H9 (cell line): ENCODE results near the gene KCNIP1. TPM values are rescaled to one million over a fixed set of nuclear protein-coding genes. Genes with fewer than 3 reads are reported as not detected.

Experiments used
- DNase-seq: peaks from one replicate; pipeline ENCODE4 v3.0.0-alpha.2; 2017
- H2AFZ ChIP-seq: one replicate; pipeline ENCODE4 v1.6.1; 2013; ENCODE audit warnings: mild to moderate bottlenecking, low read length, control low read depth, moderate library complexity
- H2AK5ac ChIP-seq: 2 replicates; pipeline ENCODE4 v1.6.1; 2013; ENCODE audit warnings: low read length, control low read depth, mixed read lengths; ENCODE audit not compliant: insufficient read length
- H2BK120ac ChIP-seq: one replicate; pipeline ENCODE4 v1.6.1; 2013; ENCODE audit warnings: low read depth, mild to moderate bottlenecking, low read length, control low read depth, inconsistent platforms; ENCODE audit not compliant: poor library complexity, severe bottlenecking
- H2BK12ac ChIP-seq: 2 replicates; pipeline ENCODE4 v1.6.1; 2013; ENCODE audit warnings: low read length, control low read depth, mixed read lengths, low read depth; ENCODE audit not compliant: insufficient read length
- H2BK15ac ChIP-seq: 2 replicates; pipeline ENCODE4 v1.6.1; 2013; ENCODE audit warnings: low read depth, low read length, control low read depth
- H2BK20ac ChIP-seq: one replicate; pipeline ENCODE4 v1.6.1; 2013; ENCODE audit warnings: low read depth, mild to moderate bottlenecking, low read length, control low read depth, inconsistent platforms; ENCODE audit not compliant: poor library complexity, severe bottlenecking
- H2BK5ac ChIP-seq: 2 replicates; pipeline ENCODE4 v1.6.1; 2013; ENCODE audit warnings: low read length, control low read depth, mixed read lengths; ENCODE audit not compliant: insufficient read length
- H3K14ac ChIP-seq: 2 replicates; pipeline ENCODE4 v1.6.1; 2013; ENCODE audit warnings: low read length, control low read depth; ENCODE audit not compliant: insufficient read depth
- H3K18ac ChIP-seq: 2 replicates; pipeline ENCODE4 v1.6.1; 2013; ENCODE audit warnings: low read depth, mild to moderate bottlenecking, mixed read lengths, low read length, control low read depth; ENCODE audit not compliant: insufficient read length
- H3K23ac ChIP-seq: 2 replicates; pipeline ENCODE4 v1.6.1; 2013; ENCODE audit warnings: low read length, control low read depth, mixed read lengths, low read depth; ENCODE audit not compliant: insufficient read length
- H3K23me2 ChIP-seq: 2 replicates; pipeline ENCODE4 v1.6.1; 2013; ENCODE audit warnings: low read depth, mild to moderate bottlenecking, mixed read lengths, low read length, control low read depth; ENCODE audit not compliant: insufficient read length, poor library complexity, severe bottlenecking
- H3K27ac ChIP-seq: 2 replicates; pipeline ENCODE4 v1.5.1; 2013; ENCODE audit warnings: low read length, control low read depth, mixed read lengths, low read depth; ENCODE audit not compliant: insufficient read length
- H3K27me3 ChIP-seq: 2 replicates; pipeline ENCODE4 v1.6.1; 2013; ENCODE audit warnings: low read length, control low read depth, inconsistent platforms; ENCODE audit not compliant: insufficient read depth
- H3K4ac ChIP-seq: 2 replicates; pipeline ENCODE4 v1.6.1; 2013; ENCODE audit warnings: low read depth, mild to moderate bottlenecking, control low read depth, inconsistent platforms, low read length, moderate library complexity
- H3K4me1 ChIP-seq: 2 replicates; pipeline ENCODE4 v1.6.1; 2013; ENCODE audit warnings: low read length, control low read depth, inconsistent platforms; ENCODE audit not compliant: insufficient read depth
- H3K4me2 ChIP-seq: 2 replicates; pipeline ENCODE4 v1.6.1; 2013; ENCODE audit warnings: low read length, control low read depth, mixed read lengths; ENCODE audit not compliant: insufficient read length, insufficient read depth
- H3K56ac ChIP-seq: 2 replicates; pipeline ENCODE4 v1.6.1; 2013; ENCODE audit warnings: low read depth, mild to moderate bottlenecking, mixed read lengths, low read length, control low read depth; ENCODE audit not compliant: insufficient read length
- H3K79me1 ChIP-seq: 2 replicates; pipeline ENCODE4 v1.6.1; 2013; ENCODE audit warnings: low read depth, mild to moderate bottlenecking, moderate library complexity, low read length, control low read depth, inconsistent platforms; ENCODE audit not compliant: insufficient read depth, poor library complexity, severe bottlenecking
- H3K79me2 ChIP-seq: 2 replicates; pipeline ENCODE4 v1.6.1; 2013; ENCODE audit warnings: low read length, control low read depth, inconsistent platforms; ENCODE audit not compliant: insufficient read depth
- H3K9ac ChIP-seq: 2 replicates; pipeline ENCODE4 v1.6.1; 2013; ENCODE audit warnings: low read length, control low read depth, mixed read lengths; ENCODE audit not compliant: insufficient read length; ENCODE audit errors: extremely low read depth
- H3K9me3 ChIP-seq: one replicate; pipeline ENCODE4 v1.6.1; 2013; ENCODE audit warnings: low read depth, low read length, inconsistent platforms; ENCODE audit not compliant: control insufficient read depth
- H3T11ph ChIP-seq: one replicate; pipeline ENCODE4 v1.6.1; 2013; ENCODE audit warnings: mild to moderate bottlenecking, low read length, control low read depth, inconsistent platforms
- H4K20me1 ChIP-seq: one replicate; pipeline ENCODE4 v1.6.1; 2013; ENCODE audit not compliant: control insufficient read depth, insufficient read length, insufficient read depth
- H4K5ac ChIP-seq: 2 replicates; pipeline ENCODE4 v1.6.1; 2013; ENCODE audit warnings: low read depth, mild to moderate bottlenecking, mixed read lengths, low read length, control low read depth; ENCODE audit not compliant: insufficient read length
- H4K8ac ChIP-seq: replicated peaks from 2 replicates; pipeline ENCODE4 v1.6.1; 2013; ENCODE audit warnings: low read length, control low read depth, mixed read lengths, low read depth; ENCODE audit not compliant: insufficient read length
- H4K91ac ChIP-seq: 2 replicates; pipeline ENCODE4 v1.6.1; 2013; ENCODE audit warnings: low read depth, mild to moderate bottlenecking, moderate library complexity, mixed read lengths, low read length, control low read depth; ENCODE audit not compliant: insufficient read length
- H3K27ac Mint-ChIP-seq, 3 experiments: 2 replicates in 2 of 3; 3 replicates in 1 of 3; pipeline ENCODE4 v1.8.0; 2020 to 2021; ENCODE audit warnings: mixed read lengths in 3 of 3, mild to moderate bottlenecking in 1 of 3, moderate library complexity in 1 of 3
- H3K27me3 Mint-ChIP-seq: 2 replicates; pipeline ENCODE4 v1.8.0; 2021; ENCODE audit warnings: low read depth, mild to moderate bottlenecking, moderate library complexity, mixed read lengths
- H3K36me3 Mint-ChIP-seq, 3 experiments: 2 replicates in 2 of 3; 3 replicates in 1 of 3; pipeline ENCODE4 v1.8.0; 2020 to 2021; ENCODE audit warnings: low read depth in 3 of 3, mixed read lengths in 3 of 3; ENCODE audit not compliant: insufficient read depth in 1 of 3
- H3K4me1 Mint-ChIP-seq, 2 experiments: 2 replicates each; pipeline ENCODE4 v1.8.0; 2020; ENCODE audit warnings: mixed read lengths in 2 of 2
- H3K4me3 Mint-ChIP-seq, 2 experiments: 2 replicates in 1 of 2; 3 replicates in 1 of 2; pipeline ENCODE4 v1.8.0; 2020 to 2021; ENCODE audit warnings: mild to moderate bottlenecking in 2 of 2, mixed read lengths in 2 of 2, moderate library complexity in 1 of 2
- H3K9me3 Mint-ChIP-seq, 2 experiments: 2 replicates in 1 of 2; 3 replicates in 1 of 2; pipeline ENCODE4 v1.8.0; 2020; ENCODE audit warnings: mild to moderate bottlenecking in 2 of 2, mixed read lengths in 2 of 2, moderate library complexity in 1 of 2
- CTCF ChIP-seq: fragments of 200-600 bp; sonication (generic); conservative IDR thresholded peaks from 3 replicates; pipeline ENCODE4 v1.8.0; 2021; ENCODE audit warnings: antibody characterized with exemption, mild to moderate bottlenecking
- WGBS: extraction: QIAGEN DNeasy Blood & Tissue Kit; methylation state at CpG from one replicate; pipeline ENCODE4 v1.1.7; 2013; ENCODE audit warnings: missing lambda C conversion rate, low lambda C conversion rate, mixed read lengths; ENCODE audit not compliant: insufficient read length; ENCODE audit errors: extremely low coverage; 5-methylcytosine and 5-hydroxymethylcytosine counted together
- total RNA-seq: library from RNA; stranded (reverse); gene quantifications from 2 replicates; pipeline ENCODE4 v1.2.1, GENCODE V29; 2021

The KCNIP1 gene
- total RNA-seq, 1 experiment from 2014 or later = 0.63 TPM

- Histone ChIP-seq H2BK20ac (no peak overlapping the region), H2AK5ac (no peak overlapping the region), H3K18ac (no peak overlapping the region), H4K8ac (no peak overlapping the region), H3K4me1 (0 out of 2 replicates have a peak, but pooled peaks cover 2% of the 10 kb centered on the region), H3K4ac (no peak overlapping the region), H3K79me2 (no peaks in the 10 kb centered on the region), H3T11ph (no peak overlapping the region), H3K4me2 (no peak overlapping the region), H3K23ac (no peak overlapping the region), H2BK12ac (no peak overlapping the region), H2AFZ (no peak overlapping the region), H3K23me2 (peaks cover 4% of the 10 kb centered on the region), H3K56ac (no peak overlapping the region), H3K14ac (no peak overlapping the region), H4K5ac (no peak overlapping the region), H3K27ac (no peak overlapping the region), H3K9me3 (peaks cover 8% of the 10 kb centered on the region), H2BK15ac (no peak overlapping the region), H4K20me1 (no peaks in the 10 kb centered on the region), H2BK120ac (no peak overlapping the region), H3K27me3 (no peaks in the 10 kb centered on the region), H4K91ac (no peak overlapping the region), H3K79me1 (no peaks in the 10 kb centered on the region), H2BK5ac (no peak overlapping the region), H3K9ac (no peak overlapping the region)
- H3K27ac Mint-ChIP-seq = peak overlapping the region in 1 of 3 experiments; percentile 27; a peak in 1 of 7 replicates
- DNase-seq = peak; percentile 6
- H3K4me1 Mint-ChIP-seq = peaks cover 45 to 56% of the 10 kb centered on the region in 2 experiments
- no peak overlapping the region for H3K4me3 Mint-ChIP-seq
- peaks cover 16 to 21% of the 10 kb centered on the region in 2 experiments for H3K9me3 Mint-ChIP-seq
- no peak for TF ChIP-seq CTCF
- no CpG with 5 or more reads among the region's 4 CpGs for WGBS
- H3K36me3 Mint-ChIP-seq = peaks cover 10 to 23% (median 12%) of the 10 kb centered on the region in 3 experiments
- peaks cover 24% of the 10 kb centered on the region for H3K27me3 Mint-ChIP-seq
These were observed 235.6 kb downstream of the KCNIP1 start for GRCh38 chr5:170739446-170739845.
